Measurements from ENCODE around the gene PRKAG1. TPM values are rescaled to one million over a fixed set of nuclear protein-coding genes. Genes with fewer than 3 reads are reported as not detected.

The PRKAG1 gene
- total RNA-seq, 4 donors from 2014 or later, result 40.0 to 61.4 (median 49.6) TPM

DNA sequence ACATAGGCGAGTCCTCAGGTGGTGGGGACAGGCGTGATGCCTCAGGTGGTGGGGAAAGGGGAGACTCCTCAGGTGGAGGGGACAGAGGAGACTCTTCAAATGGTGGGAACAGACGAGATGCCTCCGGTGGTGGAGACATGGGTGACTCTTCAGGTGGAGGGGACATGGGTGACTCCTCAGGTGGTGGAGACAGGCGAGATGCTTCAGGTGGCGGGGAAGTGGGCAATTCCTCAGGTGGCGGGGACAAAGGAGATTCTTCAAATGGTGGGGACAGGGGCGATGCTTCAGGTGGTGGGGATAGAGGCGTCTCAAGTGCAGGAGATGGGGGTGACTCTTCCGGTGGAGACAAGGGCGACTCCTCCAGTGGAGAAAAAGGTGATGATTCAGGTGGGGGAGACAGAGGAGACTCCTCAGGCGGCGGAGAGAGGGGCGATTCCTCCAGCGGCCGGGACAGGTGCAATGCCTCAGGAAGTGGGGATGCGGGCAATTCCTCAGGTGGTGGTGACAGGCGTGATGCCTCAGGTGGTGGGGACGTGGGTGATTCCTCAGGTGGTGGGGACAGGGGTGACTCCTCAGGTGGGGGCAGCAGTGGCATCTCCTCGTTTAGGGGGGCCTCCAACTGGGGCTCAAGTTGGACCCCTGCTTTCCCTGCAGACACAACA lies 33.3 kb upstream of the PRKAG1 start:
- Histone ChIP-seq H3K4me3 (no peak overlapping the region), H3K4me1 (peaks cover 32% of the 10 kb centered on the region), H3K36me3 (peaks cover 79% of the 10 kb centered on the region), H3K27me3 (no peaks in the 10 kb centered on the region), H3K9me3 (no peaks in the 10 kb centered on the region), H3K27ac (no peak overlapping the region)
- TF ChIP-seq, protein P1, sequence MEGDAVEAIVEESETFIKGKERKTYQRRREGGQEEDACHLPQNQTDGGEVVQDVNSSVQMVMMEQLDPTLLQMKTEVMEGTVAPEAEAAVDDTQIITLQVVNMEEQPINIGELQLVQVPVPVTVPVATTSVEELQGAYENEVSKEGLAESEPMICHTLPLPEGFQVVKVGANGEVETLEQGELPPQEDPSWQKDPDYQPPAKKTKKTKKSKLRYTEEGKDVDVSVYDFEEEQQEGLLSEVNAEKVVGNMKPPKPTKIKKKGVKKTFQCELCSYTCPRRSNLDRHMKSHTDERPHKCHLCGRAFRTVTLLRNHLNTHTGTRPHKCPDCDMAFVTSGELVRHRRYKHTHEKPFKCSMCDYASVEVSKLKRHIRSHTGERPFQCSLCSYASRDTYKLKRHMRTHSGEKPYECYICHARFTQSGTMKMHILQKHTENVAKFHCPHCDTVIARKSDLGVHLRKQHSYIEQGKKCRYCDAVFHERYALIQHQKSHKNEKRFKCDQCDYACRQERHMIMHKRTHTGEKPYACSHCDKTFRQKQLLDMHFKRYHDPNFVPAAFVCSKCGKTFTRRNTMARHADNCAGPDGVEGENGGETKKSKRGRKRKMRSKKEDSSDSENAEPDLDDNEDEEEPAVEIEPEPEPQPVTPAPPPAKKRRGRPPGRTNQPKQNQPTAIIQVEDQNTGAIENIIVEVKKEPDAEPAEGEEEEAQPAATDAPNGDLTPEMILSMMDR (IDR thresholded peaks at IDR 0.05), result no peak
- no peak for TF ChIP-seq EP300 (IDR thresholded peaks at IDR 0.05)
- TF ChIP-seq POLR2AphosphoS5 (IDR thresholded peaks at IDR 0.05), result no peak
- no peak for TF ChIP-seq POLR2A (IDR thresholded peaks at IDR 0.05)
- no peak for DNase-seq (ENCODE audit: low spot score in 2 of 2)
- 90% methylated on average over 16 of the region's 20 CpGs for WGBS

DNA sequence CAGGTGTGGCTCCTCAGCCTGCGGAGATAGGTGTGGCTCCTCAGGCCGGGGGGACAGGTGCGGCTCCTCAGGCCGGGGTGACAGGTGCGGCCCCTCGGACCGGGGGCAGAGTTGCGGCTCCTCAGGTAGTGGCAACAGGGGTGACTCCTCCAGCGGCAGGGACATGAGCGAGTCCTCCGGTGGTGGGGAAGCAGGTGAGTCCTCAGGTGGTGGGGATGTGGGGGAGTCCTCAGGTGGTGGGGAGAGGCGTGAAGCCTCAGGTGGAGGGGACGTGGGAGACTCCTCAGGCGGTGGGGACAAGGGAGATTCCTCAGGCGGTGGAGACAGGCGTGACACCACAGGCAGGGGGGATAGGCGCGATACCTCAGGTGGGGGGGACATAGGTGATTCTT lies 32.8 kb upstream of the PRKAG1 start:
- Histone ChIP-seq H3K9me3 (no peaks in the 10 kb centered on the region), H3K4me3 (no peak overlapping the region), H3K4me1 (peaks cover 26% of the 10 kb centered on the region), H3K36me3 (peaks cover 85% of the 10 kb centered on the region), H3K27me3 (no peaks in the 10 kb centered on the region), H3K27ac (no peak overlapping the region)
- TF ChIP-seq POLR2AphosphoS5 (IDR thresholded peaks at IDR 0.05), result no peak
- TF ChIP-seq EP300 (IDR thresholded peaks at IDR 0.05), result no peak
- TF ChIP-seq, protein P1 (IDR thresholded peaks at IDR 0.05), result no peak
- TF ChIP-seq POLR2A (IDR thresholded peaks at IDR 0.05), result no peak
- WGBS, result 91% methylated on average over 18 of the region's 18 CpGs
- DNase-seq (ENCODE audit: low spot score in 2 of 2), result no peak

DNA sequence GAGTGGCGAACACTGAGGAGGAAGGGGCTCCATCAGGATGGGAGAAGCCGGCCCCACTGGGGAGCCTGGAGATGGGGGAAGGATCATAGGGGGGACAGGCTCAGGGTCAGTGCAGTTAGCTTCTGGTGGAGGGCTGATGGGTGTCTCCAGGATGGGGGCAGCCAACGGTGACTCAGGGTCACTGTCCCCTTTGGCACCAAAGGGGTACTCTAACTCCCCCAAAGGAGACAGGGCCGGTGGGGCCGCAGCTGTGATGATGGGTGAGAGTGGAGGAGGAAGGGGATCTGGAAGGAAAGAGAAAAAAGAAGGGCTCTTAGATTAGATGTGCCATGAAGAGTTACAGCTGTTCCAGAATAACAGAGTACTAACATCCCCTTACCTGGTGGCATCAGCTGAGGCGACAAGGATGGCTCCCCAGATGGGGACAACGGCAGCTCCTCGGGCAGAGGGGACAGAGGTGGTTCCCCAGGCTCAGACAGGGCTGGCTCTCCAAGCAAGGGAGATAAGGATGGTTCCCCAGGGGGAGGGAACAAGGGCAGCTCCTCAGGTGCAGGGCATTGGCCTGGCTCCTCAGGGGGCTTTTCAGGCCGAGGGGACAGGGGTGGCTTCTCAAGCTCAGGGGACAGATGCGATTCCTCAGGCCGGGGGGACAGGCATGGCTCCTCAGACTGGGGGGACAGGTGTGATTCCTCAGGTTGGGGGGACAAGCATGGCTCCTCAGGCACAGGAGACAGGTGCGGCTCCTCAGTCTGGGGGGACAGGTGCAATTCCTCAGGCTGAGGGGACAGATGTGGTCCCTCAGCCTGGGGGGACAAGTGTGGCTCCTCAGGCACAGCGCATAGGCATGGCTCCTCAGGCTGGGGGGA lies 32.2 kb upstream of the PRKAG1 start:
- WGBS, result 86% methylated on average over 13 of the region's 13 CpGs

DNA sequence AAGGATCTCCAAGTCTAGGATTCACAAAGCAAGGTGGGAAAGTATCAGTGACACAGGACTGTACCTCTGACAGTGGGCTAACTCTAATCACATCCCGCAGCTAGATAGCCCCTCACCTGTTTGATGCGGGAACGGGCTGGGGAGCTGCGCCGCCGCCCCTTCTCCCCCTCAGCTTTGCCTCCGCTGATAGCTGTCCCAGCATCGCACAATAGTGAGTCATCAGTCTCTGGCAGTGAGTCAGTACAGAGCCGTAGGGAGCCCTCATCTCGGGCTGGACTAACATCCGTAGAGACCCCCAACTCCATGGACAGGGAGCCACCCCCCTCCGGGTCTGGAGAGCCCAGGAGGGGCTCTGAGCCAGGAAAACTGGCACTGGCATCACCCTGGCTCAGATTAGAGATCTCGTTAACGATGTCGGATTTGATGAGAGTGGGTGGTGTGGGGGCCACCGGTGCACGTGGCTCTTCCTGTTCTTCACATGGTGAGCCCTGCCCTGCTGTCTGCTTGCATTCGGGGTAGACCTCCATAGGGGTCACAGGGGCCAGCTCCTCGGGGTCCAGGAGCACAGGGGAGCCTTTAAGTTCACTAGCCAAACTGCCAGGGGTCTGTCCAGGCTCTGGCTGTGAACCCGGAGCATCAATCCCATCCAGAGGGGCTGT lies 31.1 kb upstream of the PRKAG1 start:
- Histone ChIP-seq H3K27me3 (no peaks in the 10 kb centered on the region), H3K4me1 (peaks cover 12% of the 10 kb centered on the region), H3K27ac (no peak overlapping the region), H3K9me3 (no peaks in the 10 kb centered on the region), H3K4me3 (no peak overlapping the region), H3K36me3 (peaks cover 98% of the 10 kb centered on the region)
- WGBS, result 75% methylated on average over 4 of the region's 20 CpGs
- TF ChIP-seq EP300 (IDR thresholded peaks at IDR 0.05), result no peak
- TF ChIP-seq, protein P1 (IDR thresholded peaks at IDR 0.05), result no peak
- no peak for TF ChIP-seq POLR2A (IDR thresholded peaks at IDR 0.05)
- TF ChIP-seq POLR2AphosphoS5 (IDR thresholded peaks at IDR 0.05), result no peak
- DNase-seq (ENCODE audit: low spot score in 2 of 2), result no peak

More for the DNA sequence above, 32.2 kb upstream of the PRKAG1 start:
- Histone ChIP-seq H3K4me1 (peaks cover 20% of the 10 kb centered on the region), H3K9me3 (no peaks in the 10 kb centered on the region), H3K36me3 (peaks cover 91% of the 10 kb centered on the region), H3K27ac (no peak overlapping the region), H3K27me3 (no peaks in the 10 kb centered on the region), H3K4me3 (no peak overlapping the region)
- TF ChIP-seq POLR2AphosphoS5 (IDR thresholded peaks at IDR 0.05) (no peak), POLR2A (IDR thresholded peaks at IDR 0.05) (no peak), EP300 (IDR thresholded peaks at IDR 0.05) (no peak)
- TF ChIP-seq, protein P1 (IDR thresholded peaks at IDR 0.05), result no peak
- no peak for DNase-seq (ENCODE audit: low spot score in 2 of 2)

DNA sequence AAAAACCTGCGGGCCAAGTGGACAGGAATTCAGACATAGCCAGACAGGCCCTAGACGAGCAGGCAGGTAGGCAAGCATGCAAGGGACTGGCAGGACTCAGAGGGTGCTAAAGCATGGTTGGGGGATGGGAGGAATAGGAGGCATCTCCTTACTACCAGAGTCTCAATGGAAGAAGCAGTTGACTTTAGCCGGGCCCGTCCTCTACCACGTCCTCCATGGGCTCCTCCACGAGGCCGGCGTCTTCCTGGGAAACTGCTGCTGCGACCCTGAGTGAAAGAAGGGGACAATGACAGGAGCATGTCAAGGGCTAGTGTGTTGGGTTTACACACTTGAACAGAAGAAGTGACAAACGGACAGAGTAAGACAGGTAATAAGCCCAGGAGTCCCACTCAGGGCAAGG lies 30.4 kb upstream of the PRKAG1 start:
- no peak for DNase-seq (ENCODE audit: low spot score in 2 of 2)
- peaks cover 6% of the 10 kb centered on the region for H3K4me1 ChIP-seq
- 92% methylated on average over 9 of the region's 10 CpGs for WGBS
- TF ChIP-seq POLR2A (IDR thresholded peaks at IDR 0.05), result no peak
- TF ChIP-seq, protein P1 (IDR thresholded peaks at IDR 0.05), result no peak
- TF ChIP-seq EP300 (IDR thresholded peaks at IDR 0.05), result no peak
- no peak for TF ChIP-seq POLR2AphosphoS5 (IDR thresholded peaks at IDR 0.05)
- peaks cover 98% of the 10 kb centered on the region for H3K36me3 ChIP-seq
- no peaks in the 10 kb centered on the region for H3K9me3 ChIP-seq
- no peak overlapping the region for H3K27ac ChIP-seq
- no peaks in the 10 kb centered on the region for H3K27me3 ChIP-seq
- H3K4me3 ChIP-seq, result no peak overlapping the region
